GM21717 (cell line): ENCODE measurements around the gene ORC2.
"Not testable (repeated sequence)": the region's sequence is repeated elsewhere in the genome, so short reads cannot be mapped to it uniquely, and the experiment has no call there.

Experiments
- ATAC-seq: cut with Tn5 transposase; IDR thresholded peaks from one replicate; pipeline ENCODE4 v1.9.1; 2021; ENCODE audit warnings: mild to moderate bottlenecking, moderate library complexity; ENCODE audit not compliant: unreplicated experiment

ORC2 gene

DNA sequence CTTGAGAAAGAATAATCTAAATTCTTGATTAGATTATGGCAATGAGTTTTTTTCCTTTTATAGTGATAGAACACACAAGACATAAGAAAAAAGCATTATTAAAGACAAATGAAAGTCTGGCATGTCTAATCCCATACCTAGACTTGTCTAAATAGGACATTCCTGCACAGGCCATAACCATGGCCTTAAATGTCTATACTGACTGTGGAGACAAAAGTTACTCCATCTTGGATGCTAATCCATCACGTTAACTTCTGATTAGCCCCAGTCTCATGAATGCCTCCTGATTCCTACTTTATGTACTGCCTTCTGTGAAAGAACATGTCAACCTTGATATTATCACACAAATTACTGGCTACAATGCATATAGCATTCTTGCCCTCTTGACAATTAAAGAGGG is 23.6 kb downstream of the ORC2 start:
- ATAC-seq, result no peak

DNA sequence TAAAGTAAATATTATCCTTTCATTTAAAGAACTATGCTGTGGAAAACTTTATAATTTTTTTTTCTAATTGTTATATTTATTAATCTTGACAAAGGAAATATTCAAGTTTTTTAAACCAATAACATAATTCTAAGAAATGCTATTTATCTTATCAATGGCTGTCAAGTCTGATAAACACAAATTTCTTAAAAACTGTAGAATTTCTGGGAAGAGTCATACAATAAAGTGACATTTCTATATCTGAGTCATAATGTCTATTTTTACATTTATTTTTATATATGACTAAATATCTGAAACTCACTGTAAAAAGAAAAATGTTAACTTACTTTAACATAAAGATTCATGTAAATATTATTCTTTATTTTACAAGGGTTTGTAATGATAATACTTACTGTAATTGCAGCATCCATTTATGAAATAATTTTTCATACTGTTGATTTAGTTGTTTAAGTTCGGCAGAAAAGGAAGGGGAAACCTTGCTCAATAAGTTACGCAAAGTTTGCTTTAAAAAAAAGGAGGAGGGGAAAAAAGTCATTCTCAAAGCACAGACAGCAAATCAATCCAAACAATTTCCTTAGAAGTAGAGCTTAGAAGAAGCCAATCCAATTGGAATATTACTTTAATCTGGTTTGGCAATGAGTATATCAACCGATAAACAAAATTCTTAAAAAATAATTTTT is 32.4 kb downstream of the ORC2 start:
- no peak for ATAC-seq

DNA sequence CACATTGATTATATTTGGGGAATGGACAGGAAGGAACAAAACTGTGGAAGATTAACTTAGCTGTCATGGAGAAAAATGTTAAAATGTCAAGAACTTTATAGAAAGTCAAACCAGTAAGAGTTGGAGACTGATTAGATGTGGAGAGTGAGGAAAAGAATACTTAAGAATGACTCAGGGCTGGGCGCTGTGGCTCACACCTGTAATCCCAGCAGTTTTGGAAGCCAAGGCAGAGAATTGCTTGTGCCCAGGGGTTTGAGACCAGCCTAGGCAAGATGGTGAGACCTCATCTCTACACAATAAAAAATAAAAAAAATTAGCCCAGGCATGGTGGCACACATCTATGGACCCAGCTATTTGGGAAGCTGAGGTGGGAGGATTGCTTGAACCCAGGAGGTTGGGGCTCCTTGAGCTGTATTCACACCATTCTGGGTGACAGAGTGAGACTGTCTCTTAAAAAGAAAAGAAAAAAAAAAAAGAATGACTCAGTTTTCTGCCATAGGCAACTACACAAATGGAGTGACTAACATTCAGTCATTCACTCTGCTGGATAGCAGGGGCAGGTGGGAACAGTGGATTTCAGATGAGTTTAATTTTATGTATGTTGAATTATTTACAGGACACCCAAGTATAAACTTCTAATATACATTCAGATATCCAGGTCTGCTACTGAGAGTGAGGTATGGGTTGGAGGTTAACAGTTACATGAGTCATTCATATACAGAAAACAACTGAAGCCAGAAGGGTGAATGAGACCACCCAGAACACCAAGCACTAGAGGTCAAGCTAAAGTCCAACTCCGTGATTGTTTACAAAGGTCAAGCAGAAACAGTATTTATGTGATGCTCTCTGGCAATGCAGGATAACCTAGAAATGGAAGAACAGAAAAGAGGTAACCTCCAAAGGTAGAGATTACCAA is 33.9 kb downstream of the ORC2 start:
- ATAC-seq, result no peak

DNA sequence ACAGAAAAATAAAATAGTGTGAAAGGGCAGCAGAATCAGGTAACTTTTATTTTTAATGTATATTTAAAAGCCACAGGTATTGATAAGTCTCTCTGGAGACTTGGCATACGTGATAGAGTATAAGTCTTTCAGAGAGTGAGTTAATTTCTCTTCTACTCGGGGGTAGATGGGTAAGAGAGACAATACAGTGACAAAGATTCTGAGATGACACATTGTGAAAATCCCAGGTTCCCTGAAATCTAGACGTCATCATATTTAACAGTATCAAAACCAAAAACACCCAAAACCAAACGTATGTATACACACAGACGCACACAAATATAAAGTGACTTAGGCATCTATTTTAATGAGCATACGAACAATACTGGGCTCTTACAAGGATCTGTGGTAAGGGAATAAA is 41.0 kb downstream of the ORC2 start:
- no peak for ATAC-seq

DNA sequence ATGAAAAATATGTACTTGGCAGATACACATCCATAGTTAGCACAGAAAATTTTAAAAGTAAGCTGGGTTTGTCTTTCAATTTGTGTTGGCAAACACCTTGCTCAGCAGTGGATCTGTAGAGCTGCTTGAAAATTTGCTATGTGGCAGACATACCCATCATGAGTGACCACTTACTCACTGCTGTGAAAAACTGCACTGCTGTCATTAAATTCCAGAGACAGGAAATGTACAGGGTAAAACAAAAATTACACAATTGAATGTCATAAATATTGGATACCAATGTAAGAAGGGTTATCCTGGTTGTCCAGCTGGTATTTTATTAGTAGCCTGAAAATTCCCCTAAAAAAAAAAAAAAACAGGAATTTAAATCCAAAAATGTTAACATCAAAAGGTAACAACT is 49.8 kb downstream of the ORC2 start:
- ATAC-seq, result no peak

DNA sequence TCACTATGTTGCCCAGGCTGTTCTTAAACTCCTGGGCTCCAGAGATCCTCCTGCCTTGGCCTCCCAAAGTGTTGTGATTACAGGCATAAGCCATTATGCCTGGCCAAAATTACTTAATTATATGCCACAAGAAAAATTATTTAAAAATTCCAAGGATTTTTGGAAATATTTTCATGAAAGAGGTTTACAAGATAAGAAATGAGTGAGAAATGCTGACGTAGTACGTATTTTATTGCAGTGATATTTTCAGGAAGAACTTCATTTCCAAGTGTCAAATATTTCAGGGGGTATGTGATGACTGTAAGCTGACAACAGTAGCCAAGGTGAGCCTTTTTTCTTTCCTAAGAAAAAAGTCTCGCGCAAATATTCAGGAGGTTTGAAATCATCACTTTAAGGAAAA is 53.5 kb downstream of the ORC2 start:
- no peak for ATAC-seq

DNA sequence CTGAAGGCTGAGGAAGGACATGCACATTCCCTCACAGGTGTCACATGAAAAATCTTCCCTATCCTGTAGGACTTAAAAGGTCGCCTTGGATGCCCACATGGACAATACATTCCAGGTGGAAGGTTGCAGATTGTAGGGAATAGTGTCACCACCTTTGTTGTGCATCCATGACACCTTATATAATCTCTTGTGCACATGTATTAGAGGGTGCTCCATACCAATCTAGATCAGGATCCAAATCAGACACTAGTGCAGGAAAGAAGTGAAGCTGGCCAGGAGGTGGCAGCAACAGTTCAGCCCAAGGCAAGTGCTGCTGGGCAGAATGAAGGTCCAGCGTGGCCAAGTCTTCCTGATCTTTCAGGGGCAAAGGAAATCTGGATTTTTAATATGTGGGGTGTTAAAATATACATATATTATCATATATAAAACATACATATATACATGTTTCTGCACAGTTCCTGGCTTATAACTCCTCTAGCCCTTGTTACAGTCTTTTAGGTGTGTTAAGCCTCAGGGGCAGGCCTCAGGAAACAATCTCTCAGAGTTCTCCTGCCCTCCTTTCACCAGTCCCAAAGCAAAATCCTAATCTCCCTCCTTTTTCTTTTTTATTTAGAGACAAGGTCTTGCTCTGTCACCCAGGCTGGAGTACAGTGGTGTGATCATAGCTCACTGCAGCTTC is 57.7 kb downstream of the ORC2 start:
- ATAC-seq, result no peak

DNA sequence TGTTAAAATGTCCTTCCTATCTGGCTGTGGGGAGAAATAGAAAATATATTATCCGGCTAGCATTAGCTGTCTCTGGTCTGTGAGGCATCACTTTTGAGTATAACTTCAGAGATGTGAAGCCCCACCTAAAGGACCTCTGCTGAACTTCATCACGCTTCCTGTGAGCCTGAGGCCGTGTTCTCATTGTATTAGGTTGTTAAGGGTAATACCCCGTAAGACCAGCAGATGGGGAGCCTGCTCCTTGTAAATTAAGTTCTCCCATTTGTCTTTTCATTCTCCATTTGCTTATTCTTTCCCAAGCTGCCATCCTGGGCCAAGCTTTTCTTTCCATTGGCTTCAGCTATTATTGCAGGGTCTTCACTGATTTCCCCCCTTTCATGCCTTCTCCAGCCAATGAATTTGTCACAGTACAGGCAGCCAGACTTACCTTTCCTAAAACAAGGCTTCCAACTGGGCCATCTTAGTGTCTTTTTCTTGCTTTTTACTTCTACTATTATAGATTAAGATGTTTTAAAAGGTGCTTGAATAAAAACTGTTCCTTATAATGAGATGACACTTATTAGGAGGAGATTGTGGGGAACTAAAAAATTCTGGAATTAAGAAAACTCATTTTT is 61.9 kb downstream of the ORC2 start:
- ATAC-seq, result peak; percentile 92

DNA sequence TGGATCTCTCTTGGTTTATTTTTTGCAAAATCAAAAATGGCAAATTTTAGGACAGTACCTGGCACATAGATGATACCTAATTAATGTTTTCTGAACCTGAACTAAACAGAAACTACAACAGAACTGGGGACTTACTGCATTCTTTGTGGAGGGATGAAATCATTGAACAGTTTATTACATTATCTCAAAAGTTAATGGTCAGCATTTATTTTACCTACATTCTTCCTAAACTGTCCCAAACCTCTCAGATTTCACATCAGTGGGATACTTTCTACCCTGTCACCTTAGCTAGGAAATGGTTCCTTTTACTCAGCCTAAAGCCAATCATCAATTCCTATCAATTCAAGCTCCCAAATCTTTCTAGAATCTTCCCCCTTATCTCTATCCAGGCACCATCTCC is 64.0 kb downstream of the ORC2 start:
- ATAC-seq, result no peak

DNA sequence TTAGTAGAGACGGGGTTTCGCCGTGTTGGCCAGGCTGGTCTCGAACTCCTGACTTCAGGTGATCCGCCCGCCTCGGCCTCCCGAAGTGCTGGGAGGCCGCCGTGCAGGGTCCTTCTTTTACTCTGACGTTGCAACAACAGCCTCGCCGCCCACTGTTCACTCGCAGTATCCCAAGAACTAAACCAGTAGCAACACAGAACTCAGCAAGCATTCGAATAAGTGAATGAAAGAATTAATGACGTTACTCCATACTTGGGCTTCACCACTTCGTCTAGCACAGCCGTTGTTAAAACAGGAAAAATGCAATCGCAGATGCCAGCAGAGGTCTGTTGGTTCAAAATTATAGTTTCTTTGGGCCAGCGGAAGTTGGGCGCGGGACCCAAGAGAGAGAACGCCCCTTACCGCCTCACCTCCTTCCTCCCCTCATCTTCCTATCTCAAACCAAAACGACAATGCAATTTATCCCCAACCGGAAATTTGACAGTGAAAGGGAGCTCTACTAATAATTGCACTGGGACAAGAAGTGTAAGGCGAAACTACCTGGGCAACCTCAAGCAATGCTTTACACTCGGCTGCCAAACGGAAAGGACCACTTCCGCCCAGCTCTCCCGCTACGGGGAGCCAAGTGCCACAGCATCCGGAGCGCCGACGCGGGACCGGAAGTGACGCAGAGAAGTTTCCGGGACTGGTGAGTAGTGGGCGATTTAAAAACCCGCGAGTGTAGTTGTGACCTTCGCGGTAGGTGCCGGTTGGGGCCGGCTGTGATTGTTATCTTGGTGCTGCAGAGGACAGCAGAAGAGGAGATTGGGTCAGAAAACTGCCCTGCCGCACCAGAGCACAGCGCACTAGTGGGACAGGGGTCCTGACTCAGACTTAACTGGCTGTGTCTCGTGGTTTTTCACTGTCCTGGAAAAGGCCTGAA is 74.5 kb downstream of the ORC2 start, which contains the start of the genes NIF3L1 and PPIL3:
NIF3L1 (plus strand) TSS at position 668 of the 922 bp plus-strand sequence. CDS start 2,573 bp downstream, outside the sequence.
PPIL3 (minus strand) TSS at position 374 of the 922 bp plus-strand sequence. CDS start 1,462 bp downstream, outside the sequence.
- peak; percentile 91 for ATAC-seq

DNA sequence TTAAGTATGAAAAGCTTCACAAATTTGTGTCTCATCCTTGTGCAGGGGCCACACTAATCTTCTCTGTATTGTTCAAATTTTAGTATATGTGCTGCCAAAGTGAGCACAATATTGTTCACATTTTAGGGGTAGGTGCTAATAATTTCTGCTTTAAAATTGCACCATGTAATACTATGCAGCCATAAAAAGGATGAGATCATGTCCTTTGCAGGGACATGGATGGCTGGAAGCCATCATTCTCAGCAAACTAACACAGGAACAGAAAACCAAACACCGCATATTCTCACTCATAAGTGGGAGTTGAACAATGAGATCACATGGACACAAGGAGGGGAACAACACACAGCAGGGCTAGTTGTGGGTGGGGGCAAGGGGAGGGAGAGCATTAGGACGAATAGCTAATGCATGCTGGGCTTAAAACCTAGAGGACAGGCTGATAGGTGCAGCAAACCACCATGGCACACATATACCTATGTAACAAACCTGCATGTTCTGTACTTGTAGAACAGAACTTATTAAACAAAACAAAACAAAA is 81.7 kb downstream of the ORC2 start:
- ATAC-seq, result not testable (repeated sequence)

DNA sequence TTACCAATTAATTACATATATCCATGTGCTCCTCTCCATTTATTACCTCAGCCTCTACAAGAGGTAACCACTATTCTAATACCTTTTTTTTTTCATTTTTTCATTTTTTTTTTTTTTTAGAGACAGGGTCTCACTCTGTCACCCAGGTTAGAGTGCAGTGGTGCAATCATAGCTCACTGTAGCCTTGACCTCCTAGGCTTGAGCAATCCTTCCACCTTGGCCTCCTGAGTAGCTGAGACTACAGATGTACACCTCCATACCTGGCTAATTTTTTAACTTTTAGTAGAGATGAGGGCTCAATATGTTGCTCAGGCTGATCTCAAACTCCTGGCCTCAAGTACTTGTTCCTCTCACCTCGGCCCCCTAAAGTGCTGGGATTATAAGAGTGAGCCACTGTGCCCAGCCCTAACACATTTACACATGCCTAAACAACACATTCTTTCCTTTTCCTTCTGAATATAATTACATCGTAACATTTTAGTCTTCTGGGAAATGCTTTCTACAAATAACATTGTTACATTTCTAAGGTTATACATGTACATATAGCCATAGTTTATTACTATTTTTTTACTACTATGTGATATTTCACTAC is 85.1 kb downstream of the ORC2 start:
- ATAC-seq, result no peak

DNA sequence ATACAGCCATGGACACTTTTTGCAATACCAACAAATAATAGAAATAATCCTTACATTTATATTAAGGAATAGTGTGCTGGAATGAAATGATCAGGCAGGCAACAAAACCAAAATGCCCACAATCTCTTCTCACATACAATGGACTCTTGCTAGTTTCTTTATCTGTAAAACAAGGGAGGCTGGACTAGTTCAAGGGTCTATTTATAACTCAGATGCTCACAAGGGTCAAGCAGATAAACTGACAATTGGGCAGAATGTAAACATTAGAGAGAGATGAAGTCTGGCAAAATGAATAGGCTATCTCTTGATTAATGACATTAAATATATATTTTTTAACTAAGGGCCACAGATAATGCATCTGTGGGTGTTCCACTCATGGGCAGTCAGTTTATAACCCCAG is 86.0 kb downstream of the ORC2 start:
- no peak for ATAC-seq

DNA sequence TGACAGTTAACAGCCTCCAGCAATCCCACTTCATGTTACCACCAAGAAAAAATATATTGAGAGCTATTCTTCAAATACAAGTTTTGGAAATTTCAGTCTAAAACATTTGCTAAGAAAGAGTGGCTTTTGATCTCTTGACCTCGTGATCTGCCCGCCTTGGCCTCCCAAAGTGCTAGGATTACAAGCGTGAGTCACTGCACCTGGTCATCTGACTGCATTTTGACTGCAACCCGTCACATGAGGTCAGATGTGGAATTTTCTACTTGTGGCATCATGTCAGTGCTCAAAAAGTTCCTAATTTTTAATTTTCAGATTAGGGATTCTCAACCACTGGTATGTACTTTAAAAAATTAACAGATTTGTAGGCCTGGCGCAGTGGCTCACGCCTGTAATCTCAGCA is 89.9 kb downstream of the ORC2 start:
- no peak for ATAC-seq

DNA sequence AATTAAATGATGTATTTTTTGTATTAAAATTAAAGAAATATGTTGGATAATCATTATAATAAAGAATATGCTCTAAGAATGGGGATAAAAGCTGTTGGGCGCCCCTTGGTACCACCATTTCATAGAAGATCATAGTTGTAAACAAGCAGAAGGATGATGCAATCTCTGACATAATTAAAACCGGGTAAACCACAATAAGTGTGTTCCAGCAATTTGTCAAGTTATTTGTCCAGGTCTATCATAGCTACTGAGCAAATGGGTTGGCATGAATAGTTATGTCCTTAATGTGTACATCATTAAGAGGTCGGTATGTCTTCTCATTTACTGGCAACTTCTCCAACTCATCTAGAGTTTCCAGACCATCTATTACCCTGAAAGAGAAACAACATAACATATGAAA is 92.3 kb downstream of the ORC2 start:
- no peak for ATAC-seq

DNA sequence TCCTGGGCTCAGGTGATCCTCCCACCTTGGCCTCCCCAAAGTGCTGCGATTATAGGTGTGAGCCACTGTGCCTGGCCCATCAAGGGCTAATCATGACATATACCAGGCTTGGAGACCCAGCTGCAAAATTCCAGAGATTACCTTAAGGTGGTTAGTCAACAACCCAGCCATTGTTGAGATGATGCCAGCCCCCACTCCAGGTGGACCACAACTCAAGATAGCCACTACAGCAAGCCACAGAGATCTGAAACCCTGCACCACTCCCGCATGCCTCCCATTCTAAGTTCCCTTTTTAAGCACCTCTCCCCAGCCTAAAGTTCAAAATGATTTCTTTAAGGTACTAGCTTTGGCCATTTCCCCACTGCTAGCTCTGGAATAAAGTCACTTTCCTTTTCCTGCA is 94.4 kb downstream of the ORC2 start:
- no peak for ATAC-seq

DNA sequence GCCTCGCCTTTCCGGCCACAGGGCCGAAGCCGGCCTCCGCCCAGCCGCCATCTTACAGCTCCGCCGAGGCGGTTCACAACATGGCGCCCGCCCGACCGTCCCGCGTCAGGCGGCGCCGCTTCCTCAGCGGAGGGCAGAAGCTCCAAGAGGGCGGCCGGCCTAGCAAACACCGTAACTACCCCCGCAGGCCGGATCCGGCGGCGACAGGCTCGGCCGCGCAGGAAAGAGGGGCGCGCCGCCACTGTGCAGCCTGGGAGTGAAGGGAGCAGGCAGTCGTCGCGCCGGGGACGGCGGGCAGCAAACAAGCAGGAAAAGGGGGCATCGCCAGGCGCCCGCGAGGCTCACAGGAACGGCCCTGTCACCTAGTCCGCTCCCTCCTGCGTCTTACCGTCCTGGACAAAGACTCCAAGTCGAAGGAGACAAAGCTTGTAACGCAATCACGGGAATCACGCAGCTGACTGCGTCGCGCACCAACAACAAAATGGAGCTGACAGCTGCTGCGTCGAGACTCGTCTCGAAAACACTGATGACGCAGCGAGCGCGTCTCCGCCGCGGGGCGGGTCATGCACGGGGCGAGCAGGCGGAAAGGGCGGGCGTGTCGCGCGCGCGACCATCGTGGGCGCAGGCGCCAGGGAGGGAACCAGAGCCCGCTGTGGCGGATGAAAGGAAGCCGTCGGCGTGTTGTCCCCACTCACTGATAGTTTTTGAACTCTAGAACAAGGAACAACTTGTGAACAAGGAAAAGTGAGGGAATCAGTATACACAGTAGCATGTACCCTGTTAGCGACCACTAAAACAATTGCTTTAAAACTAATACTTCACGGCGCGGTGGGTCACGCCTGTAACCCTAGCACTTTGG is 99.1 kb downstream of the ORC2 start, which contains the start of gene CLK1:
CLK1 (minus strand) TSS at position 483 of the 859 bp plus-strand sequence. CDS start 2,796 bp downstream, outside the sequence.
- ATAC-seq, result peak; percentile 74

DNA sequence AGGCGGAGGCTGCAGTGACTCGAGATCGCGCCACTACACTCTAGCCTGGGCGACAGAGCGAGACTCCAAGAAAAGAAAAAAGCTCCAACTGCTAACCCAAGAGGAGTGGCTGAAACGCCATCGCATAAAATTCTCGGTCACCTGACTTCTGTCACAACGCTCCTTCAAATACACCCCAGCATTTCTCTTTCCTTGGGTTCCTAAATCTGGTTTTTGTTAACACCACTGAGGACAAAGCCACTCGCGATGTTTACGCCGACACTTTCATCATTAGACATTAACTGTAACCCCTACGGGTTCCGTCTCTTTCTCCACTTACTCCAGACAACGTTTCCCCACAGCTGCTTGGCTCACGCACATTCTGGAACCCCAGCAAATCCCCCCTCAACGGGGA is 99.7 kb downstream of the ORC2 start:
- peak; percentile 7 for ATAC-seq
